HG02852 (cell line): ENCODE measurements around the gene CFAP100.

Experiments
- ATAC-seq: cut with Tn5 transposase; IDR thresholded peaks from one replicate; pipeline ENCODE4 v1.9.1; 2021; ENCODE audit warnings: mild to moderate bottlenecking, moderate library complexity; ENCODE audit not compliant: unreplicated experiment

CFAP100 gene

DNA sequence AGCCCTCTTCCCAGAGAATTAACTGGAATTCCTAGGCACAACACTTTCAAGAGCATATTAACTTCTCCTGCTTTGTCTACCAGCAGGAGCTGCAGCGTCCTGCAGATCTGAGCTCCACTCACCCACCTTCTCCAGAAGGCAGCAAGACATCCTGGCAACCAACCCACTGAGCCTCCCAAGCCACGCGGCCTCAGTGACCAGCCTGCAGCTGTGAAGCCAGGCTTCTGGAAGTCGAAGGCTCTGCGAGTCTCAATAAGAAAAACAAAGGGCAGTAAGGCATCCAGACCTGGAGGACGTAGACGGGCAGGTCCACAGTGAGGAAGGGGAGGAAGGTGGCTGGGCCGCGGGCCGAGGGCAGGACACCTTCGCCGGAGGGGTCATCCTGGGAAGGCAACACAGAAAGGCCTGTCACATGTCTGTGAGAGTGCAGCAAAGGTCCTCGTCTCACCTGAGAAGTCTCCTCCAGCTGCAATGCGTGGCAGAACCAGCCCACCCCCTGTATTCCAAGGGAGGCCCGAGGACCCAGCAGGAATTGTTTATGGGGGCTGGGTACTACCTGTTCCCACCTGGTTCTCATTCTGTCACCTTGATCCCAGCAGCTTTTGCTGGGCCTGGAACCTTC is 44.7 kb downstream of the CFAP100 start:
- no peak for ATAC-seq

DNA sequence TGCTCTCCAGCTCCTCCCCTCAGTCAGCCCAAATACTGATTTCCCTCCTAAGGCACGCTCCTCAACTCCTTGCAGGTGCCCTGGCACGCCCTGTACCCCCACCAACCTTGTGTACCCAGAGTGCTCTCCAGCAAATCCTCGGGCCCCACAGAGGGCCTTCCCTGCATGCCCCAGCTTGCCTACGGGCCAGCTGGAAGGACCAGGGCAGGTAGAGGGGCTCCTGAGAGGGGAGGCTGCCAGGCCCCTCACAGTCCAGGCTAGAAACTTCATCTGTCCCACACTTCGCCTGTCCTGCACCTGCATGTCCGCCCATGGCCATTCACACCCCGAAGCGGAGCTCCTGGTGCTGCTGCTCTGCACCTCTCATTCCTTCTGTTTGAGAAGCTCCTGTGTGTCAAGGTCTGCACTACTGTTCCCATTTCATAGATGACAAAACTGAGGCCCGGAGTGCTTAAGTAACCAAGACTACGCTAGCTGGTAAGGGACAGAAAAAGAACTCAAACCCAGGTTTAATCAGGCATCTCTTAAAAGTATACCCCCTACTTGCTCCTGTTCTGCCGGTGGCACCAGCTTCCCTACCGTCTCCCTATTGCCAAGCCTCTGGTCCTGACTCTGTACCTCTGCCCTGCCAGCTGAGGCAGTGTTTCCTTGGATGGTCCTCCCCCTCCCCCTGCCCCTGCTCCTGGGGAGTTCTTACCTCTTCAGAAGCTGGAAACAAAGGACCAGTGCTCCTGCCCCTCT is 45.4 kb downstream of the CFAP100 start:
- ATAC-seq, result no peak

- no peak for ATAC-seq
Observed at GRCh38 chr3:126440709-126440995, 45.9 kb downstream of the CFAP100 start.

- no peak for ATAC-seq
Observed at GRCh38 chr3:126441256-126441880, 46.7 kb downstream of the CFAP100 start.

- no peak for ATAC-seq
Observed at GRCh38 chr3:126442094-126442855, 47.6 kb downstream of the CFAP100 start.

DNA sequence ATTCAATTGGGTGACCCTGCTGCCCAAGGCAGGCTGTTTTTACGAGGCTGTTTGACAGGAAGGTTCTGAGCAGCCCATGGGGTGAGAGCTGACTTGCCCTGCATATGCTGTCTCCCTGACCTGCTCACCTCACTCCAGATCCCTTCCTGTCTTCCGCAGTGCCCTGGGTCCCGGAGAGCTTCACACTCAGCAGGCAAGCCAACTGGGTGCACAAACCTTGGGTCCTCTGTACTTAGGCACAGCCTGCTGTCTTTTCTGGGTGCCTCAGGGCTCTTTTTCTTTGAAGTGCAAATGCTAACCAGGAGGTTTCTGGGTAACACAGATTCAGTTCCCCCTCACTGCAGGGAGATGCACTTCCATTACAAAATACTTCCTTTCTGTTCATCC is 48.1 kb downstream of the CFAP100 start:
- ATAC-seq, result no peak

DNA sequence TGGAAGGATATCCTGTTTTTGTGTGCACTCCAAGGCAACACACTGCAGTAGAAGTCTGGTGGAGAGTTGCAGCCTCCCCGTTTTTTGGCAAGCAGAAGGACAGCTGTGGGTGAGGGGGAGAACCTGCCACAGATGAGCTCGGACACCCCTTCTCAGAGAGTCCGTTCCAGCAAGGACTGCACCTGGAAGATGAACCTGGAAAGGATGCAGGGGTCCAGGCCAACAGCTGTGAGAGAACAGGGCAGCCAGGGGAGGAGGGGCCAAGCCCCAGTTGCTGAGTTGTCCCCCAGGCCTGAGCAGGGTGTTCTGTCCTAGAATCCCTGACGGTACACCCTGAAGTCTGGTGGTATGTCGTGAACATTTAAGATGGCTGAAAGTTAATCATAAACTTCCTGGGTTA is 50.8 kb downstream of the CFAP100 start:
- no peak for ATAC-seq

DNA sequence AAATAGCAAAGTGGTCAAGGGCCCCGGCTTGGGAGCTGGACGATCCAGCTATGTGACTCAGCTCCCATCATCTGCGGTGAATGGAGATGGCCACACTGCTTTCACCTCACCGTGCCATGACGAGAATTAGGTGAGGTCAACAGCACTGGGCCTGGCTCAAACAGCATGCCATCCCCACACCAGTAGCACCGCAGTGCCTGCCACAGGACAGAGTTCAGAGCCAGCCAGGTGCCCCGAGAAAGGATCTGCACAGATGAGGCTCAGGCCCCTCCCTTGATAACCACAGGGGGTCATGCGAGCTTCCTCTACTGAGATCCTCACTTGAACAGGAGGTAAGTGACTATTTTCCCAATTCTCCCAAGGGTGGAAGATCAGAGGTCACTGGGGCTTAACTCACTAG is 51.6 kb downstream of the CFAP100 start:
- no peak for ATAC-seq

DNA sequence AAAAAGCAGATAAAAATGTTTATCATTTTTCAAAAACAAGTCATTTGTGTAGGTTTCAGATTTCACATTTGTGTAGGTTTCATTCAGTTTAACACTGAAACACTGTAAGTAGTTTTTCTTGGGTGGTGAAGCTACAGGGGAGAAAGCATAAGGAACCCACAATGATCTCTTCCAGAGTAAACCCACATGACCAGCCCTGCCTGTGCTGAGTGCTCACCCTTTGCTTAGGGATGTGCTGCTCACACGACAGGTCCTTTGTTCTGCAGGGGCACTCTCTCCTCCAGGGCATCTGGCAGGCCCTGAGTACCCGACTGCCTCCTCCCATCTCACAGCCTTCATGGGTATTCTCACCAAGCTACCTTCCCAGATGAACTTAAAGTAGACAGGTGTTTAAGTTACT is 52.1 kb downstream of the CFAP100 start:
- ATAC-seq, result no peak

DNA sequence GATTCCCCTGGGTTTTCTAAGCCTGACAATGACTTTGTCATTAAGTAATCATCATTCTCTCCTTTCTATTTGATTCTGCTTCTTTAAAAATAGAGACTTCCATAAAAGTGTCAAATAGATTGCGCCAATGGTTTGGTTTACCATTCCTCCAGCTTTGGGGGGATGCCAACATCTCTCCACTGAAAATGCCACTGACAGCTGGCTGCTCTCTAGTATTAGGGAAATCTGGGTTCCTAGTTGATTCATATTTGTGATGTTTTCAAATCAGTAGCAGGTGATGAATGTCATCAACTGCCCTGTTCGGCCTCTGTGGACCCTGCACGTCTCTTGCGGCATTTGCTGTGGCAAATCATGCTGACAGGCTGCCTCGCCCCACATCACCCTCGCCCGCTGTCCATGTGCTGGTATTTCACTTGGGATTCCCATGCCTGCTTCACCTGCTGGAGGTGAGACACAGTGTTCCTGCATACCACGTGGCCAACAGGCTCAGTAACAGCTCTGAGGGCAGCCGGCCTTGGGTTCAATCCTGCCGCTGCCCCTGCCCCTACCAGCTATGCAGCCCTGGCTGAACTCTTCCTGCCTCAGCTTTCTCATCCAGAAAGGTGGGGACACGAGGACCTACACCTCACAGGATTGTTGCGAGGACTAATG is 52.9 kb downstream of the CFAP100 start:
- no peak for ATAC-seq

- no peak for ATAC-seq
Observed at GRCh38 chr3:126448136-126448892, 53.6 kb downstream of the CFAP100 start.

DNA sequence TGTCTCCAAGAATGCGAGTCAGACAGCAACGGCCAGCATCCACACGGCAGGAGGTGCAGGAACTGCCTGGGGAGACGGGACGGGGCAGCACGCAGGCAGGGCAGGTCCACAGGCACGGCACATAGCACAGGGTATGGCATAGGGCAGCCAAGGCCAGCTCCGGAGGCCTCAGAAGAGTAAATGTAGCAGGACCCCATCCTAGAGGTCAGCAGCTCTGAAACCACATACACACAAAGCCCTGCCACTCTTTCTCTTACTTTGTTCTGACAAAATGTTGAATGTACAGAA is 54.1 kb downstream of the CFAP100 start:
- no peak for ATAC-seq

DNA sequence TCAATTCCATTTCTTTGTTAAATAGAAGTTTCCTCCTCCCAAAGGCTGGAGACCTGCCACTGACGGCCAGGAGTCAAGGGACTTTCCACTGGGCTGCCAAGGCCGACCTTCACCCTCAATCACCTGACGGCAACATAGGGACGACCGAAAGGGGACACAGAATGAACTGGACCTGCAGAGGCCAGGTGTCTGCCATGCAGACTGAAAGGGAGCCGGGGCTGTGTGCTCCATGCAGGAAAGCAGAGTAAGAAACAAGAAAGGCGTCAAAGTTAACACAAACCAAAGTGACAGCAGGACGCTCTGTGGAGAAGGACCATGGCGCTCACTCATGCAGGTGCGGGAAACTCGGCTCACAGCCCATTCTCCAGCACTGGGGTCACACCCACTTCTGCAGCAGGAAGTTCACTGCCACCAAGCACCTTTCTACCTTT is 54.9 kb downstream of the CFAP100 start:
- ATAC-seq, result no peak

- ATAC-seq, result no peak
Observed at GRCh38 chr3:126450219-126450618, 55.5 kb downstream of the CFAP100 start.

DNA sequence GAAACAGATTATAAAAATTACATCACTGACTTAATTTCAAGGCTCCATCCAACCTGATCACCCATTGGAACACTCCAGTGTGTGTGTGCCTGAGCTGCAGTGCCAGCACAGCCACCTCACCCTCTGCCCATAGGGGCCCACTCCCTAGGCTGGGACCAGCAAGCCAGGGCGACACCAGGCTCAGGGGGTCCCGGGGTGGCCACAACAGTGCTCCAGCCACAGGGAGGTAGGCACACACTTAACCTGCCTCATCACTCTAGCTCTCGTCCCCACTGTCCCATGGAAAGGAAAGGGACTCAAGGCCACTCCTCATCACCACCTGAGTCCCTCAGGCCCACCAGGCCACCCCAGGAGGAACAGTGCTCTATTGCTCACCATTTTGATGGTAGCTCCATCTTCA is 56.0 kb downstream of the CFAP100 start:
- ATAC-seq, result no peak

GRCh38 chr3:126451511-126451910 is 56.8 kb downstream of the CFAP100 start:
- no peak for ATAC-seq

DNA sequence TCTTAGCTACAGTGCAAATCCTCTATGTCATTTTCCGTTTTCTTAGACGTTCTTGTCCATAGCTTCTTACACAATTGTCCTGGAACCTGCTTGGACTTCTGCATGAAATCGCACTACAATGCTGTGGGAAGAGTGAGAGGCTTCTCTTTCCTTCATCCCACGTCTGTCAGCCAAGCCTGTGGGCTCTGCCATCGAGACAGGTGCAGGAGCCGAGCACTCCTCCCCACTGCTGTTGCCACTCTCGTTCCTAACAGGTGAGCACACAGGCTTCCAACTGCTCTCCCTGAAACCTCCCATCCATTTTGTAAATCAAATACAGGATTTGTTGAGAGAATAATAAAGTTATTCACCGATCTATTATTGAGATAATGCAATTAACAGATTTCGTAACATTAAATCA is 57.5 kb downstream of the CFAP100 start:
- ATAC-seq, result no peak

DNA sequence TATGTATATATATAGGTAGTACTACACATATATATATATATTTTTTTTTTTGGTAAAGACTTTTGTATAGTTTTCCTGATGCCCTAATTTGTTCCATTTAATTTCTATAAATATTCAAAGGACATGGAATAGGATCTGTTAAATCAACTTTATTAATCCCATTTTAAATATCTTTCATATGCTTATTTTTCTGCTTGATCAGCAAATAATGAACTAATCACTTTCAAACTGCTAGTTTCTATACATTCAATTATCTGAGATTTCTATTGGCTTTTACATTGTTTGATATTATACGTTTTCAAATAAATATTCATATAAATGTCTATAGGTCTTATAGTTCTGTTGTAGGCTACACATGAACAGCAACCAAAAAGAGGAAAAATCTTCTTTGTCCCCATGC is 59.3 kb downstream of the CFAP100 start:
- ATAC-seq, result no peak

- no peak for ATAC-seq
Observed at GRCh38 chr3:126454437-126455198, 59.9 kb downstream of the CFAP100 start.

- ATAC-seq, result no peak
Observed at GRCh38 chr3:126456211-126456610, 61.5 kb downstream of the CFAP100 start.
